ENCODE data around the gene ACTN4.

DNA sequence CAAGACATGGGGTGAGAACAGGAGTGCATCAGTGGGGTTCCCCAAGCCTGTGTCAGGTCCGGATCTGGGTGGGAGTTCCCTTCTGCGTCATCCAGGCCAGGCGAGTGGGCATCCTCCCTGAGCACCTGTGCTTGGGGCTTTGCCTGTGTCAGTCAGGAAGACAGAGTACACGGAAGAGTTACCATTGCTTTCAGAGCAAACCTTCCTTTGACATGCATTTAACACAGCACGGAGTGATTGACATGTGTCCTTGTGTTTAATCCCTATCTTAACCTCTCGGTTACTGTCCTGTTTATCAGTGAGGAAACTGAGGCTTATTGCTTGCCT, 49.2 kb downstream of the ACTN4 start:
- TF ChIP-seq, protein P1, sequence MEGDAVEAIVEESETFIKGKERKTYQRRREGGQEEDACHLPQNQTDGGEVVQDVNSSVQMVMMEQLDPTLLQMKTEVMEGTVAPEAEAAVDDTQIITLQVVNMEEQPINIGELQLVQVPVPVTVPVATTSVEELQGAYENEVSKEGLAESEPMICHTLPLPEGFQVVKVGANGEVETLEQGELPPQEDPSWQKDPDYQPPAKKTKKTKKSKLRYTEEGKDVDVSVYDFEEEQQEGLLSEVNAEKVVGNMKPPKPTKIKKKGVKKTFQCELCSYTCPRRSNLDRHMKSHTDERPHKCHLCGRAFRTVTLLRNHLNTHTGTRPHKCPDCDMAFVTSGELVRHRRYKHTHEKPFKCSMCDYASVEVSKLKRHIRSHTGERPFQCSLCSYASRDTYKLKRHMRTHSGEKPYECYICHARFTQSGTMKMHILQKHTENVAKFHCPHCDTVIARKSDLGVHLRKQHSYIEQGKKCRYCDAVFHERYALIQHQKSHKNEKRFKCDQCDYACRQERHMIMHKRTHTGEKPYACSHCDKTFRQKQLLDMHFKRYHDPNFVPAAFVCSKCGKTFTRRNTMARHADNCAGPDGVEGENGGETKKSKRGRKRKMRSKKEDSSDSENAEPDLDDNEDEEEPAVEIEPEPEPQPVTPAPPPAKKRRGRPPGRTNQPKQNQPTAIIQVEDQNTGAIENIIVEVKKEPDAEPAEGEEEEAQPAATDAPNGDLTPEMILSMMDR (conservative IDR thresholded peaks at IDR 0.05 in 1 of 2, IDR thresholded peaks at IDR 0.05 in 1 of 2; ENCODE audit: extremely low read depth in 1 of 2, insufficient read depth in 1 of 2, low read depth in 1 of 2, low read length in 2 of 2): no peak
- TF ChIP-seq EZH2 (IDR thresholded peaks at IDR 0.05; ENCODE audit: borderline replicate concordance, low read length): no peak

Measured in mammary epithelial cell (primary cell).